Stimulated activated CD4-positive, alpha-beta T cell treated with anti-CD3 and anti-CD28 coated beads, Interleukin-4, amount 100 ng/mL, for 24 hours (primary cell): Measurements from ENCODE around the gene ANKZF1.

Experiments used
- DNase-seq: peaks from one replicate; pipeline ENCODE4 v3.0.0-alpha.2; 2020

ANKZF1 gene

DNA sequence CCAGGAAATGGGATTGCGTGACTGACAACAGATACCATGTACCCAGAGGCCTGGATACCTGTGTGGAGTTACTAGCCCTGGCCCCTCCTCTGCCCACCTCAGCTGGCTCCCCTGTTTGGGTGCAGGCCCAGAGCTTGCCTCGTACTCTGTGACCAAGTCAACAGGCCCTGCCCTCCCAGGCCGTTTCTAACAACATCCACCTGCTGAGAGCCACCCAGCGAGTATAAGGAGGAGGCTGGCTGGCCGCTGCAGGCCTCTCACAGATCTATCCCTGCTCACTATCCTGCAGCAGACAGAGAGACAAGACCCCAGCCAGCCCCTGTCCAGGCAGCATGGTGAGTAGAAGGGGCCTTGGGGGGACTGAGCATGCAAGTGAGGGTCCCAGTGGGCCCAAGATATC, 36.6 kb downstream of the ANKZF1 start:
- no peak for DNase-seq

GRCh38 chr2:219266886-219267285, 37.3 kb downstream of the ANKZF1 start:
- DNase-seq = no peak

- no peak for DNase-seq
Measured at GRCh38 chr2:219268294-219268693, 38.7 kb downstream of the ANKZF1 start.

GRCh38 chr2:219269362-219270054, 39.9 kb downstream of the ANKZF1 start:
- DNase-seq = no peak

- no peak for DNase-seq
Measured at GRCh38 chr2:219270055-219270372, 40.4 kb downstream of the ANKZF1 start.

GRCh38 chr2:219271021-219271420, 41.4 kb downstream of the ANKZF1 start:
- DNase-seq = no peak

GRCh38 chr2:219272356-219272755, 42.8 kb downstream of the ANKZF1 start:
- DNase-seq = no peak

DNA sequence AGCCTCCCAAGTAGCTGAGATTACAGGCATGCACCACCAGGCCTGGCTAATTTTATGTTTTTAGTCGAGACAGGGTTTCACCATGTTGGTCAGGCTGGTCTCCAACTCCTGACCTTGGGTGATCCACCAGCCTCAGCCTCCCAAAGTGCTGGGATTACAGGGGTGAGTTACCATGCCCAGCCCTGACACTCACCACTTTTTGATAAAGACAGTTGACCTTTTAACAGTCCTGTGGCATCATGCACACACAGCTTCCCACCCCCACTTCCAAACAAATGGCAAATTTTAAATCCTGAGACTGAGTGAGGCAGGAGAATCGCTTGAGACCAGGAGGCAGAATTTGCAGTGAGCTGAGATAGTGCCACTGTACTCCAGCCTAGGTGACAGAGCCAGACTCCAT, 43.4 kb downstream of the ANKZF1 start:
- no peak for DNase-seq

DNA sequence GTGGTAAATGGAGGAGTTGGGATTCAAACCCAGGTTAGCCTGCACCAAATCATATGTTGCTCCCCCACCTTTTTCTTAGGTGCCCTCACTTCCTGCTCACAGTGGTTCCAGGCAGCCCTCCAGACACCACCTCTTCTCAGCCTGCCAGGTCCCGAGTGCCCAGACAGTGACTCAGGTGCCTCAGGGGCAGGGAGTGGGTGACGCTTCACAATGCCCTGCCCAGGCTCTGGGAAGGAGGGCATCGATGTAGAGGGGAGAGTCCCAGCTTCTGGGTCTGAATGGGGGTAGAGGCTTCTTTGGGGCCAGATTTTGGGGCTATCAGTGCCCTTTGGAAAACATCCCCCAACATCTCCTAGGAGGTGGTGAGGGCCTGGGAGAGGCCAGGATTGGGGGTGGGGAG, 44.3 kb downstream of the ANKZF1 start:
- DNase-seq = no peak

DNA sequence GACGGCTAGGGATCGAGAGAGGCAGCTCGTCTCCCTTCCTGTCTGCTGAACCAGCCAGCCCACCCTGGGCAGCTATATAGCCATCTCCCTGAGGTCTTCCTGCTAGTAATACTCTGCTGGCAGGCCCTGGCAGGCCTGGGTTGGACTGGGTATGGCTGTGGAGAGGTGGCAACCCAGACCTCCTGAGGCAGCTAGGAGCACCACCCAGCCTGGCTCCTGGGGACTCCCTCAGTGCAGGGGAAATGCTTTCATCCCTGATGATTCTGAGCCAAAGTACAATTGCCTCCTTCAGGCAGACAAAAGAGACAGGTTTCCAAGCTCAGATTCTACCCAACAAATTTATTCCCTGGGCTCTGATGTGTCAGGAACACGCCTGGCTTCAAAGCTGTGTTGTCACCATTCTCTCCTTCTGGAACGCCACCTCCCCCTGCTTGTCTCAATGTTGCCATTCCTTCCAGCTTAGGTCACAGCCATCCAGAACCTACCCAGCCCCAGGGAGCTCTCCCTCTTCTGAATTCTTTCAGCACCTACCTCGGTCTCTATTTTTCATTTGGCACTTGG, 44.8 kb downstream of the ANKZF1 start:
- DNase-seq = no peak

GRCh38 chr2:219277703-219278654, 48.4 kb downstream of the ANKZF1 start:
- DNase-seq = peak; percentile 82

- no peak for DNase-seq
Measured at GRCh38 chr2:219278655-219279150, 49.1 kb downstream of the ANKZF1 start.

DNA sequence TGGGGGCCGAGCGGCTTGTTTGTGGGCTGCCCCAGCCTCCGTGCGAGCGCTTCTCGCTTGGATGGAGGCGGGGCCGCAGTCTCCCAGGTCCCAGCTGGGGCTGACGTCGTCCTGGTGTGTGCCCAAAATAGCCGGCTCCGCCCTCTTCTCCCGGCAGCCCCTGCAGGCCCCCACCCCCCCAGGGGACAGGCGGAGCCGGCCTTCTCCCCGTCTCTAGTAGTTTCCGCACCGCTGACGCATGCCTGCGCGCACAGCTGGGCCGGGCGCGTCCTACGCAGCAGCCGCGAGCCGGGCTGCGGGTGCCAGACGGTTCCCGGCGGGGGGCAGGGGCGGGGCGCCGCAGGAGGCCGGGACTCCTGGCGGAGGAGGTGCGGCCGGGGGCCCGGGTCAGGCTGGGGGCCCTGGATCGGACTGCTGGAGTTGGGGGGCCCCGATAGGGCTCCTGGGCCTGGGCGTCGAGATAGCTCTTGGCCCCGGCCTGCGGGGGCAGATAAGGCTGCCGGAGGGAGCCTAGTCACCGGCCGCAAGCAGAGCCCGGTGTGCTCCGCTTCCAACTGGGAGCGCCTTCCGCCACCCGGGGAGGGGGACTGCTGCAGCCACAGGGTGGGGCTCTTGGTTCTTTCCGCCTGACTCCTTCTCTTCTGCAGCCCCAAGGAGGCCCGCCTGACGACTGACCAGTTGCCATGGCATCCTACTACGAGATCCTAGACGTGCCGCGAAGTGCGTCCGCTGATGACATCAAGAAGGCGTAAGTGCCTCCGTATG, 49.7 kb downstream of the ANKZF1 start, which contains the start of gene DNAJB2:
DNAJB2 (plus strand) TSS at position 216 of the 765 bp plus-strand sequence; CDS start at position 684, 468 bp downstream.
- DNase-seq = peak; percentile 100

- DNase-seq = no peak
Measured at GRCh38 chr2:219279916-219280516, 50.4 kb downstream of the ANKZF1 start.

- DNase-seq = no peak
Measured at GRCh38 chr2:219280651-219281050, 51.0 kb downstream of the ANKZF1 start.

DNA sequence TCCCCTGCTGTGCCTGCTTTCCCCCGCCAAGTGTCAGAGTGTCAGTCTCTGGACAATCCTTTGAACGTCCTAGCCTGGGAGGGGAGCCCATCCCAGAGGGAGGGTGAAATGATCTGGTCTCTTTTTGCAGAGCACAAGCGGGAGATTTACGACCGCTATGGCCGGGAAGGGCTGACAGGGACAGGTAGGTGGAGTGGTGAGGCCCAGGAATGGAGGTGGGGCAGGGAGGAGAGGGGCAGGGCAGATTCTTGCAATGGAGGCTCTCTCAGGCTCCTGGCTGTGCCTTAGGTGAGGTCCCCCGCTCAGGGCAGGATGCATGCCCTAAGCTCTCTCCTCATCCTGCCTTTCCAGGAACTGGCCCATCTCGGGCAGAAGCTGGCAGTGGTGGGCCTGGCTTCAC, 52.0 kb downstream of the ANKZF1 start:
- no peak for DNase-seq

GRCh38 chr2:219282375-219282774, 52.8 kb downstream of the ANKZF1 start:
- DNase-seq = no peak

DNA sequence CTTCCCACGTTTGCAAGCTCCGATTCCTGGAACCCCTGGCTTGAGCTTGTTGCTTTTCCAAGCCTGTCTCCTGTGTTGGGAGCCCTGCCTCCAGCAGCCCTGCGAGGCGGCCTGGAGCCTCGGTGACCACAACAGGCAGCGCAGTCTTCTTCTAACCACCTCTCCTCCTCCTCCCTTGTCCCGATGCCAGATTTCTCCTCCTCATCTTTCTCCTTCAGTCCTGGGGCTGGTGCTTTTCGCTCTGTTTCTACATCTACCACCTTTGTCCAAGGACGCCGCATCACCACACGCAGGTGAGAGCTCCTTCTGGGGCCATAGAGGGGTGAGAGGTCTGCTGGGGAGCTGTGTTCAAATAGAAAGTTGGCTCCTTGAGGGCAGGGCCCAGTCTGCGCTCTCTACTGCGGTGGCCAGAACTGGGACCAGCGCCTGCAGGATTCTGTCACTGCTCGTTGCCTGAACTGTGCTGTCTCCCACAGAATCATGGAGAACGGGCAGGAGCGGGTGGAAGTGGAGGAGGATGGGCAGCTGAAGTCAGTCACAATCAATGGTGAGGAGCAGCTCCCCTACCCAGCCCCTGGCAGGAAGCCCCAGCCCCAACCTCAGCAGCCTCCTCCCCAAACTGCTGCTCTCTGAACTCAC, 53.5 kb downstream of the ANKZF1 start:
- no peak for DNase-seq

- DNase-seq = no peak
Measured at GRCh38 chr2:219284501-219285372, 55.1 kb downstream of the ANKZF1 start.

DNA sequence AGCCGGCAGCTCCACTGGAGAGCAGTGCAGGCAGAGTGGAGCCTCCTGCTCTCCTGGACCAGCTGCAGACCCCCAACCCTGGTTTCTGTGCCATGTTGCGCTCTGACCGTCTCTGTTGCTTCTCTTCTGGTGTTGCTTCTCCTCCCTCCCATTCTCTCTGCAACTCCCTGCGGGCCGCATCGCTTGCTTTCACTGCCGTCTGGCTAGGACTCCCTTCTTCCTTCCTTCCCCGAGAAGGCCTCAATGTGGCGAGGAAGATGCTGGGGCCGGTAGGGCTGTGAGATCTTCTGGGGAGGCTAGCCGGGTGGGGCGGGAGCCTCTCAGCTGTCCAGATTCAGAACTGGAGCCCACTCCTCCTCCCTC, 55.7 kb downstream of the ANKZF1 start:
- DNase-seq = no peak

DNA sequence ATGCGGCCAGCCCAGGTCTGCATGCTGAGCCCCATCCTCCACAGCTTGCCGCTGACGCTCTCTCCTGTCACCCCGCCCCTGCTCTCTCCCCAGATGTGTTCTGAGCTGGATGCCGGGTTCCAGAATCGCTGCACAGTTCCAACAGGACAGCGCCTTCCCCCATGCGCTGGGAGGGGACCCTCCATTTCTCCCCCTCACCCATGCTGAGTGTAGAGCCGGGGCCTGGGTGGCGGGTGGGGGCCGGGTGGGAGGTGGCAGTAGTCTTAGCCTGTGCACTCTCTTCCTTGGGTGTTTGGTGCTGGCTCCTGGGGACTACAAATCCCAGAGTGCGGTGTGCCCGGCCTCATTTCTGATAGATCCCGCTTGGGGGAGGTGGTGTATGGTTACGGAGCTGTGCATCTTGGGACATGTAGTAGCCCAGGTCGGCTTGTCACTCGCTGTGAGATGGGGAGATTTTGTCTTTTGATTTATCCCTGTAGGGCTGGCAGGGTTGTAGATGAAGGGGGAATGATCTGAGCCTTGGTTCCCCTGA, 56.4 kb downstream of the ANKZF1 start:
- DNase-seq = no peak
